Coronary artery (tissue), 2 donors: ENCODE measurements around the gene MBOAT2.

Experiments
- DNase-seq: peaks from one replicate; pipeline ENCODE4 v3.0.0-alpha.2; 2017; ENCODE audit warnings: low spot score
- H3K27ac ChIP-seq, 2 donors: fragments of 200-600 bp; sonication (generic); one replicate each; pipeline ENCODE4 v1.5.1; 2016 to 2019
- H3K4me3 ChIP-seq: fragments of 200-600 bp; sonication (generic); 2 replicates; pipeline ENCODE4 v1.5.1; 2016; ENCODE audit warnings: mild to moderate bottlenecking, moderate library complexity
- TF ChIP-seq, protein P1 (sequence below): fragments of 200-600 bp; sonication (generic); IDR thresholded peaks from one replicate; pipeline ENCODE4 v1.5.1; 2019; ENCODE audit warnings: antibody characterized with exemption

Gene MBOAT2

GRCh38 chr2:8837795-8838140 lies 165.7 kb downstream of the MBOAT2 start:
- DNase-seq, result no peak
- TF ChIP-seq, protein P1, sequence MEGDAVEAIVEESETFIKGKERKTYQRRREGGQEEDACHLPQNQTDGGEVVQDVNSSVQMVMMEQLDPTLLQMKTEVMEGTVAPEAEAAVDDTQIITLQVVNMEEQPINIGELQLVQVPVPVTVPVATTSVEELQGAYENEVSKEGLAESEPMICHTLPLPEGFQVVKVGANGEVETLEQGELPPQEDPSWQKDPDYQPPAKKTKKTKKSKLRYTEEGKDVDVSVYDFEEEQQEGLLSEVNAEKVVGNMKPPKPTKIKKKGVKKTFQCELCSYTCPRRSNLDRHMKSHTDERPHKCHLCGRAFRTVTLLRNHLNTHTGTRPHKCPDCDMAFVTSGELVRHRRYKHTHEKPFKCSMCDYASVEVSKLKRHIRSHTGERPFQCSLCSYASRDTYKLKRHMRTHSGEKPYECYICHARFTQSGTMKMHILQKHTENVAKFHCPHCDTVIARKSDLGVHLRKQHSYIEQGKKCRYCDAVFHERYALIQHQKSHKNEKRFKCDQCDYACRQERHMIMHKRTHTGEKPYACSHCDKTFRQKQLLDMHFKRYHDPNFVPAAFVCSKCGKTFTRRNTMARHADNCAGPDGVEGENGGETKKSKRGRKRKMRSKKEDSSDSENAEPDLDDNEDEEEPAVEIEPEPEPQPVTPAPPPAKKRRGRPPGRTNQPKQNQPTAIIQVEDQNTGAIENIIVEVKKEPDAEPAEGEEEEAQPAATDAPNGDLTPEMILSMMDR, result no peak
- Histone ChIP-seq H3K4me3 (peak overlapping the region; percentile 98), H3K27ac (peak overlapping the region in 1 of 2 donors; percentile 64)

DNA sequence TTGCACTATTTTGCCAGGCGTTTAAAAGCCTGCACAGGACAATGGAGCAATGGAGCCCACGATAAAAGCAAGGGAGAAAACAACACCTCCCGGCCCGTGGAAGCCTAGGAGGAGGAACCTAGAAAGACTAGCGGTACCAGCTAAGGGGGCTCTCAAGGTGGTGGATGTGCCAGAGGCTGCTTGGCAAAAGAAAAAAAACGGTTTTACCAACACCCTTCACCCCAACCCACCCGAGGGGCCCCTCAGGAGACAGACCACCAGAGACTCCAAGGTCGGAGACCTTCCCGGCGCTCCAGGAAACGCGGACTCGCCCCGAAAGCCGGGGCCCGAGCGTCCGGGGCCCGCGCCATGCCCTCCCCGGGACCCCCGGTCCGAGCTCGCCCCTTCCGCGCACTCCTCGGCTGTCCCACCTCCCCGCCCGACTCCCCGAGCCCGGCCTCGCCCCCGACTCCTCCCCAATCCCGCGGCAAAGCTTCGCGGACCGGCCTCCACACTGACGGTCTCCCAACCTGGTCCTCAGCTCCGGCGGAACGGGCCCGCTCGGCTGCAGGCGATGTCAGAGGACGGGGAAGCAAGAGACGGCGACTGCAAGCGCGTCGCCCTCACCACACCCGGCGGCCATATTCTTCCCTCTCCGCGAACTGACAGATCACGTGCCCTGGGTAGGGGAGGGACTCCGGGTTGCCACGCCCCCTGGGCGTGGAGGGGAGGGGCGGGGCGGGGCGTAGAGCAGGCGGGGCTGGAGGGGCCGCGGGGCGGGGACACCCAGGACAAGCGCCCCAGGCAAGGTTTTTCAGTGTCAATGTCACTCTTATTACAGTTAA lies 166.3 kb downstream of the MBOAT2 start, which contains the start of gene KIDINS220:
Gene KIDINS220, minus strand, starts transcription at position 643 of the 824 bp plus-strand sequence. CDS start 10,520 bp downstream, outside the sequence.
- peak; percentile 90 for DNase-seq
- H3K27ac ChIP-seq, result peak within 1 kb of the TSS; percentile 75 to 89
- TF ChIP-seq, protein P1, result no peak
- H3K4me3 ChIP-seq, result peak within 1 kb of the TSS; percentile 98

DNA sequence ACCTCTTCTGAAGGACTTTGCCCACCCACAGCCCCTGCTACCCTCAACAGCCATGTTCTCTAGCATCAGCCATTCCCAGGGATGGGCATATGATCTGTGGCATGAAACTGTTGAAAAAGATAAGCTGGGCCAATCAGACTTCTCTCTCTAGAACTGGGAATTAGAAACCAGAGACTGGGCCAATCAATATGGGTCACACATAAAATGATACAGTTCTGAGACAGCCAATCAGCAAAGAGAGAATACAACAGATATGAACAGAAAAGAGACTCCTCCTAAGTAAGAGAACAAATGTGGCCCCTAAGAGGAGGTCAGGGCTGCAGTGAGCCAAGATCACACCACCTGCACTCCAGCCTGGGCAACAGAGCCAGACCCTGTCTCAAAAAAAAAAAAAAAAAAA lies 168.2 kb downstream of the MBOAT2 start:
- Histone ChIP-seq H3K27ac (no peak overlapping the region), H3K4me3 (peak overlapping the region; percentile 20)
- TF ChIP-seq, protein P1, result no peak
- no peak for DNase-seq

DNA sequence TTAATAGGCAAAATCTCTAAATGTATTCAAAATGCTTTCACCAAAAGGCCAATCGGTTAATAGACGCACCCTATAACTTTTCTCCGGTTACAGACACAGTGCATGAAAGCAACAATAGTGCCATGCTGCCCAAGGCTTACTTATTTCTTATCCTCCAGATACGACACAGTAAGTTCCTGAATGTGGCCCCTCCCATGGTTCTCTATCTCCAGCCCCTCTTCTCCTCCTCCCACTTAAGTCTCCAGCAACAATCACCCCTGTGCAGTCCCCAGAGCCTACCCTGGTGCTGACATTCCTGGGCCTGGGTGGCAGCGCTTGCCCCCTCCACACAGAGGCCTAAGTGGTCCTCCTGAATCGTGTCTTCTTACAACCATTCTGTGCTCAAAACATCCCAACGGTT lies 169.6 kb downstream of the MBOAT2 start:
- TF ChIP-seq, protein P1, result no peak
- H3K27ac ChIP-seq, result no peak overlapping the region

DNA sequence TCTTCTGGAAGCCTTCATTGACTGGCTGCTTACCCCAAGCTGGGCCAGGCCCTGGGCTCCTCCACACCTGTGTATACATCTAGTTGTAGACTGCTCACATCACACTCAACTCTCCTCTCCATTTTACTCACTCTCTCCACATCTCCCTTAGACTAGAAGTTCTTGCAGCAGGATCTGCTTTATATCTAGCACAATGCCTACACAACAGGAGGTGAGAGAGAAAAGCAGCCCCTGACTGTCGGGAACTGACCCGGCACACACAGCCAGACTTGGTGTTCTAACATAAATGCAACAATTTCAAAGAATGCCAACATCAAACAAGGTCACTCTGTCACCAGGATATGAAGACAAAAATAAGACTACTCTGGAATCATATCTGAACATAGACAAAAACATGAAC lies 172.0 kb downstream of the MBOAT2 start:
- no peak overlapping the region for H3K4me3 ChIP-seq
- no peak overlapping the region for H3K27ac ChIP-seq
- no peak for DNase-seq
- TF ChIP-seq, protein P1, result no peak

More for the DNA sequence above, 169.6 kb downstream of the MBOAT2 start:
- no peak for DNase-seq
- no peak overlapping the region for H3K4me3 ChIP-seq

GRCh38 chr2:8827729-8828128 lies 175.8 kb downstream of the MBOAT2 start:
- DNase-seq, result no peak
- TF ChIP-seq, protein P1, result no peak
- H3K27ac ChIP-seq, result no peak overlapping the region
- H3K4me3 ChIP-seq, result no peak overlapping the region

DNA sequence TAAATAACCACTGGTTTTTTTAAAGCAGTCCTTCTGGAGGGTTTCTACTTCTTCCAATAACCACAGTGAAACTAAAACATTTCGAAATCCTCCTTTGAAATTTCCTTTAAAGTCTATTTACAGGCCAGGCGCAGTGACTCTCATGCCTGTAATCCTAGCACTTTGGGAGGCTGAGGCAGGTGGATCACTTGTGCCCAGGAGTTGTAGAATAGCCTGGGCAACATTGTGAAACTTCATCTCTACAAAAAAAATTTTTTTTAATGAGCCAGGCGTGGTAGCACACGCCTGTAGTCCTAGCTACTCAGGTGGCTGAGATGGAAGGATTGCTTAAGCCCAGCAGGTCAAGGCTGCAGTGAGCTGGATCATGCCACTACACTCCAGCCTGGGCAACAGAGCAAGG lies 181.3 kb downstream of the MBOAT2 start:
- TF ChIP-seq, protein P1, result no peak
- peak overlapping the region; percentile 58 to 74 for H3K27ac ChIP-seq
- H3K4me3 ChIP-seq, result no peak overlapping the region
- no peak for DNase-seq
